IPS-18a (cell line): Measurements from ENCODE around the gene TOB1.

Experiments used
- H3K27ac ChIP-seq: one replicate; pipeline ENCODE4 v1.5.1; 2013; ENCODE audit warnings: low read length
- H3K27me3 ChIP-seq: one replicate; pipeline ENCODE4 v1.6.1; 2013; ENCODE audit warnings: mild to moderate bottlenecking, low read length; ENCODE audit not compliant: control insufficient read depth, insufficient read depth
- H3K36me3 ChIP-seq: one replicate; pipeline ENCODE4 v1.6.1; 2013; ENCODE audit warnings: low read depth, low read length; ENCODE audit not compliant: control insufficient read depth
- H3K4me1 ChIP-seq: one replicate; pipeline ENCODE4 v1.6.1; 2013; ENCODE audit warnings: low read depth, low read length; ENCODE audit not compliant: control insufficient read depth
- H3K4me3 ChIP-seq: one replicate; pipeline ENCODE4 v1.5.1; 2013; ENCODE audit warnings: low read length
- H3K9ac ChIP-seq: one replicate; pipeline ENCODE4 v1.6.1; 2013; ENCODE audit warnings: mild to moderate bottlenecking, low read length, moderate library complexity
- H3K9me3 ChIP-seq: one replicate; pipeline ENCODE4 v1.6.1; 2013; ENCODE audit warnings: low read depth, low read length; ENCODE audit not compliant: control insufficient read depth

TOB1 gene

GRCh38 chr17:50892101-50892776 is 26.1 kb upstream of the TOB1 start:
- Histone ChIP-seq H3K27me3 (no peaks in the 10 kb centered on the region), H3K9ac (no peak overlapping the region), H3K27ac (no peak overlapping the region), H3K9me3 (no peaks in the 10 kb centered on the region), H3K4me1 (peaks cover 19% of the 10 kb centered on the region), H3K36me3 (no peaks in the 10 kb centered on the region), H3K4me3 (no peak overlapping the region)

- Histone ChIP-seq H3K36me3 (no peaks in the 10 kb centered on the region), H3K9ac (no peak overlapping the region), H3K9me3 (no peaks in the 10 kb centered on the region), H3K27me3 (no peaks in the 10 kb centered on the region), H3K4me3 (no peak overlapping the region), H3K27ac (no peak overlapping the region), H3K4me1 (peaks cover 19% of the 10 kb centered on the region)
These were observed 25.4 kb upstream of the TOB1 start for GRCh38 chr17:50891577-50891989.

GRCh38 chr17:50890675-50891516 is 24.7 kb upstream of the TOB1 start:
- Histone ChIP-seq H3K4me3 (no peak overlapping the region), H3K27me3 (no peaks in the 10 kb centered on the region), H3K27ac (no peak overlapping the region), H3K9ac (no peak overlapping the region), H3K9me3 (no peaks in the 10 kb centered on the region), H3K36me3 (no peaks in the 10 kb centered on the region), H3K4me1 (peaks cover 19% of the 10 kb centered on the region)

GRCh38 chr17:50889528-50890118 is 23.5 kb upstream of the TOB1 start:
- Histone ChIP-seq H3K9ac (no peak overlapping the region), H3K27me3 (no peaks in the 10 kb centered on the region), H3K4me3 (no peak overlapping the region), H3K9me3 (no peaks in the 10 kb centered on the region), H3K27ac (no peak overlapping the region), H3K4me1 (peaks cover 19% of the 10 kb centered on the region), H3K36me3 (no peaks in the 10 kb centered on the region)

GRCh38 chr17:50887705-50888245 is 21.6 kb upstream of the TOB1 start:
- H3K27me3 ChIP-seq = no peaks in the 10 kb centered on the region
- H3K4me3 ChIP-seq = no peak overlapping the region
- peaks cover 15% of the 10 kb centered on the region for H3K4me1 ChIP-seq
- no peak overlapping the region for H3K27ac ChIP-seq
- H3K36me3 ChIP-seq = no peaks in the 10 kb centered on the region
- no peak overlapping the region for H3K9ac ChIP-seq
- H3K9me3 ChIP-seq = no peaks in the 10 kb centered on the region

- H3K4me1 ChIP-seq = peaks cover 5% of the 10 kb centered on the region
- H3K27me3 ChIP-seq = no peaks in the 10 kb centered on the region
- no peak overlapping the region for H3K27ac ChIP-seq
- H3K9me3 ChIP-seq = peaks cover 3% of the 10 kb centered on the region
- no peaks in the 10 kb centered on the region for H3K36me3 ChIP-seq
- no peak overlapping the region for H3K9ac ChIP-seq
- H3K4me3 ChIP-seq = no peak overlapping the region
These were observed 18.5 kb upstream of the TOB1 start for GRCh38 chr17:50884439-50885311.

- Histone ChIP-seq H3K9me3 (peaks cover 3% of the 10 kb centered on the region), H3K4me1 (no peaks in the 10 kb centered on the region), H3K4me3 (no peak overlapping the region), H3K9ac (no peak overlapping the region), H3K27ac (no peak overlapping the region), H3K27me3 (no peaks in the 10 kb centered on the region), H3K36me3 (no peaks in the 10 kb centered on the region)
These were observed 17.8 kb upstream of the TOB1 start for GRCh38 chr17:50883850-50884438.

GRCh38 chr17:50882851-50883250 is 16.7 kb upstream of the TOB1 start:
- H3K27ac ChIP-seq = no peak overlapping the region
- no peaks in the 10 kb centered on the region for H3K36me3 ChIP-seq
- H3K9me3 ChIP-seq = peaks cover 3% of the 10 kb centered on the region
- H3K4me3 ChIP-seq = no peak overlapping the region
- no peak overlapping the region for H3K9ac ChIP-seq
- H3K27me3 ChIP-seq = no peaks in the 10 kb centered on the region
- no peaks in the 10 kb centered on the region for H3K4me1 ChIP-seq

- no peak overlapping the region for H3K27ac ChIP-seq
- H3K9me3 ChIP-seq = peaks cover 3% of the 10 kb centered on the region
- no peaks in the 10 kb centered on the region for H3K4me1 ChIP-seq
- no peaks in the 10 kb centered on the region for H3K36me3 ChIP-seq
- no peaks in the 10 kb centered on the region for H3K27me3 ChIP-seq
- H3K9ac ChIP-seq = no peak overlapping the region
- no peak overlapping the region for H3K4me3 ChIP-seq
These were observed 15.0 kb upstream of the TOB1 start for GRCh38 chr17:50881182-50881581.

GRCh38 chr17:50879086-50879485 is 12.9 kb upstream of the TOB1 start:
- no peak overlapping the region for H3K9ac ChIP-seq
- H3K36me3 ChIP-seq = no peaks in the 10 kb centered on the region
- peaks cover 3% of the 10 kb centered on the region for H3K9me3 ChIP-seq
- H3K27ac ChIP-seq = no peak overlapping the region
- no peaks in the 10 kb centered on the region for H3K27me3 ChIP-seq
- H3K4me1 ChIP-seq = no peaks in the 10 kb centered on the region
- H3K4me3 ChIP-seq = no peak overlapping the region
